ENCODE measurements around the gene TSC2.
"Not testable (repeated sequence)": the region's sequence is repeated elsewhere in the genome, so short reads cannot be mapped to it uniquely, and the experiment has no call there.

TSC2 gene

DNA sequence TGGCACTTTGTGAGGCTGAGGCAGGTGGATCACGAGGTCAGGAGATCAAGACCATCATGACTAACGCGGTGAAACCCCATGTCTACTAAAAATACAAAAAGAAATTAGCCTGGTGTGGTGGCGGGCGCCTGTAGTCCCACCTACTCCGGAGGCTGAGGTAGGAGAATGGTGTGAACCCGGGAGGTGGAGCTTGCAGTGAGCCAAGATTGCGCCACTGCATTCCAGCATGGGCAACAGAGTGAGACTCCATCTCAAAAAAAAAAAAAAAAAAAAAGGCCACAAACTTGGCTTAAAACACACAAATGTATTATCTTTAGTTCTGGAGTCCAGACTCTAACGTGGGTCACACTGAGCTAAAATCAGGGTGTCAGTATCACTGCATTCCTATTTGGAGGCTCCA is 36.1 kb upstream of the TSC2 start:
- DNase-seq, result not testable (repeated sequence)

DNA sequence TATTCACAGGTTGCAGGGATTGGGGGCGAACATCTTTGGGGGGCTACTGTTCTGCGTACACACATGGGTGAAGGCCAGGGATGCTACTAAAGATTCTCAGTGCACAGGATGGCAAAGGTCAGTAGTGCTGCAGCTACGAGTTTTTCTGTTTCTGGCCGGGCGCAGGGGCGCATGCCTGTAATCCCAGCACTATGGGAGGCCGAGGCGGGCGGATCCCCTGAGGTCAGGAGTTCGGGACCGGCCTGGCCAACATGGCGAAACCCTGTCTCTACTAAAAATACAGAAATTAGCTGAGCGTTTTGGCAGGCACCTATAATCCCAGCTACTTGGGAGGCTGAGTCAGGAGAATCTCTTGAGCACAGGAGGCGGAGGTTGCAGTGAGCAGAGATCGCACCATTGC is 34.3 kb upstream of the TSC2 start:
- no peak for DNase-seq

DNA sequence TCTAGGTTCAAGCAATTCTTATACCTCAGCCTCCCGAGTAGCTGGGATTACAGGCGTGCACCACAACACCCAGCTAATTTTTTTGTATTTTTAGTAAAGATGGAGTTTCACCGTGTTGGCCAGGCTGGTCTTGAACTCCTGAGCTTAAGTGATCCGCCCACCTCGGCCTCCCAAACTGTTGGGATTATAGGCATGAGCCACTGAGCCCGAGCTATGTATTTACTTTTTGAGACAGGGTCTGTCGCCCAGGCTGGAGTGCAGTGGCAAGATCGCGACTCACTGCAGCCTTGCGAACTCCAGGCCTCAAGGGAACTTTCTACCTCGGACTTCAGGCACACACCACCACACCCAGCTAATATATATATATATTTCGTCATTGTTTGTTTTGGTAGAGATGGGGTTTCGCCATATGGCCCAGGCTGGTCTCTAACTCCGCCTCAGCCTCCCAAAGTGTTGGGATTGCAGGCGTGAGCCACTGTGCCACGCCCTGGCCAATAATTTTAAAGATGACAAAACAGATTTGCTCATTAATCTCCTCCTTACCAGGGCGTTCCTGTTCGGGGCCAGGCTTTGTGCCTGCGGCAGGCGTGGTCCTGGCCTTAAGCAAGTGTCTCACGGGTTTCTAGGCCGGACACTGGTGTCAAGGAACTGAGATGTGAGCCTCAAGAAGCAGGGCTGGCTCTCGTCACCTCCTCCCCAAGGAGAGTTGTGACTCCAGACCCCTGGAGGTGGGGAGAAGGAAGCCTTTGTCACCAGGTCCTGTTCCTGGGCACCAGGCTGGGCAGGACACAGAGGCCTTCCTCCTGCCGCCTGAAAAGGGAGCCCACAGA is 32.5 kb upstream of the TSC2 start:
- DNase-seq, result no peak

DNA sequence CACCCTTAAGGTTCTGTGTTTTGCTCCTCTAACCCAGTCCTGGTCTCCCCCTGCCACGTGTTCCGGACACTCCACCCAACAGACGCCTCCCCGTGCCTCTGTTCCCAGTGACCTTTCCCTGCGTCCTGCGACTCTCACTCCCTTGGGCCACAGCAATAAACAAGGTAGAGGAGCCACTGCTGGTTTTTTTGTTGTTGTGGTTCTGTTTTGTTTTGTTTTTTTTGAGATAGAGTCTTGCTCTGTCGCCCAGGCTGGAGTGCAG is 31.9 kb upstream of the TSC2 start:
- no peak for DNase-seq

DNA sequence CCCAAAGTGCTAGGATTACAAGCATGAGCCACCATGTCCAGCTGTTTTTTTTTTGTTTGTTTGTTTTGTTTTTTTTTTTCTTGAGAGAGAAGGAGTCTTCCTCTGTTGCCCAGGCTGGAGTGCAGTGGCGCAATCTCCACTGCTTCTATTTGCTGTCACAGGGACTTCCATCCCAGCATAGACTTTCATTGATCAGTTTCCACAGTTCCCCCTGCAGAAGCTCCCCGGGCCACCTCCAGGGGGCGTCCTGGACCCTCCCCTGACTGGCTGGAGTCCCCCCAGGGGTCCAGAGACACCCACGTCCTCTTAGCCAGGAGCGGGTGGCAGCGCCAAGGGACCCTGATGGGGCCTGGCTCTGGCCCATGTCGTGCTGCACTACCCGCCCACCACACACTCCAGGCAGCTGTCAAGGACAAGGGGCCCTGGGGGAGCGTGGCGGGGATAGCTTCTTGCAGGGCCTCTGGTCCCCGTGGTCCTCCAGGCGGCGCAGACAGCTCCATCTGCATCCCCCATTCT is 31.3 kb upstream of the TSC2 start:
- DNase-seq, result no peak

DNA sequence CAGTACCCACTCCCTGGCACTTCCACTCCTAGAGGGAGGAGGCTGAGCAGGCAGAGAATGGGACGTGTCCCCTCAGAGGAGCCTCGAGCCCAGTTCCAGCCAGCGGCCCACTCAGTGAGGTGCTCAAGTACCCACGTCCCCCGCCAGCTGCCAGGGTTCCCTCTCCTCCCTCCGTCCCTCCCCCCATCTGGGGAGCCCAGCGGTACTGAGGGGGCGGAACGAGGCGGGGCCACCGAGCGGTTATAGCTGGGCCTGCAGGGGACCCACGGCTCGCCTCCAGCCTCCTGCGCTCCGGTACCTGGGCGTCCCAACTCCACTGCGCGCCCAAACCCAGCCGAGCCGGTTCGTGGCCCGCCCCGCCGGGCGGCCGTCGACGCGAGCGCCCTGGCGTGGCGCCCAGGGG is 28.3 kb upstream of the TSC2 start, which contains the start of gene NPW:
Gene NPW (plus strand): TSS at position 268 of the 403 bp plus-strand sequence.
- no peak for DNase-seq

DNA sequence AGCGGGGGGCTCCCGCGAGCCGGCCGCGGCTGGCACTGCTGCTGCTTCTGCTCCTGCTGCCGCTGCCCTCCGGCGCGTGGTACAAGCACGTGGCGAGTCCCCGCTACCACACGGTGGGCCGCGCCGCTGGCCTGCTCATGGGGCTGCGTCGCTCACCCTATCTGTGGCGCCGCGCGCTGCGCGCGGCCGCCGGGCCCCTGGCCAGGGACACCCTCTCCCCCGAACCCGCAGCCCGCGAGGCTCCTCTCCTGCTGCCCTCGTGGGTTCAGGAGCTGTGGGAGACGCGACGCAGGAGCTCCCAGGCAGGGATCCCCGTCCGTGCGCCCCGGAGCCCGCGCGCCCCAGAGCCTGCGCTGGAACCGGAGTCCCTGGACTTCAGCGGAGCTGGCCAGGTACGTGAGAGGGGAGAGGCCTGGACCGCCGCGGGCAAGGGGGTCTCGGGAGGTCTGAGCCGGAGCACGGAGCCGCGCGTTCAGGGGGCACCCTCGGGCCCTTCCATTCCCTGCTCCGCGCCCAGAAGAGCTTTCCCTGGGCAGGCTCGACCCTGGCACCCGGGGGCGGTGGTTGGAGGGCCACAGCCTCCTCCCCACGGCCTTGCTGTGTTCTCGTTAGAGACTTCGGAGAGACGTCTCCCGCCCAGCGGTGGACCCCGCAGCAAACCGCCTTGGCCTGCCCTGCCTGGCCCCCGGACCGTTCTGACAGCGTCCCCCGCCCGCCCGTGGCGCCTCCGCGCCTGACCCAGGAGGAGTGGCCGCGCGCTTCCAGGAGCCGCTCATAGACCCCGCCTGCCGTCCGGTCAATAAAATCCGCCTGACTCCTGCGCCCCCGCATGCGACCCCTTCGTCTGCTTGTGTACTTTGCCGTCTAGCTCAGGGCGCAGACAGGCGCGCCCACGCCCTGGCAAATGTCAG is 27.6 kb upstream of the TSC2 start:
- DNase-seq, result no peak

DNA sequence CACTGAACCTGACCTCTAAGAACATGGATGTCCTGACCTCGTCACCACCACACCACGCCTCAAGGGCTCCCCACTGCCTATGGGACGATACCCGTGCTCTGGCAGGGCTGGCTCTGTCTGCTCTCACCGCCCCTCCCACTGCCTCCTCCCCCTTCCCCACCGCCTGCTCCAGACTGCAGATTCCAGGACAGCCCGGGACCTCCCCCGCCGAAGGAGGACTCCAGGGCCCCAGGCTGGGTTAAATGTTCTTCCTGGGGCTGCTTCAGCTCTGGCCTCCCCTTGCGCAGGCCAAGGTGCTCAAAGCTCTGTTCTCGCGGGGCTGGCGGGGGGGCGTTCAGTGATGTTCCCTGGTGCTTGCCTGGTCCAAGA is 25.1 kb upstream of the TSC2 start:
- no peak for DNase-seq

DNA sequence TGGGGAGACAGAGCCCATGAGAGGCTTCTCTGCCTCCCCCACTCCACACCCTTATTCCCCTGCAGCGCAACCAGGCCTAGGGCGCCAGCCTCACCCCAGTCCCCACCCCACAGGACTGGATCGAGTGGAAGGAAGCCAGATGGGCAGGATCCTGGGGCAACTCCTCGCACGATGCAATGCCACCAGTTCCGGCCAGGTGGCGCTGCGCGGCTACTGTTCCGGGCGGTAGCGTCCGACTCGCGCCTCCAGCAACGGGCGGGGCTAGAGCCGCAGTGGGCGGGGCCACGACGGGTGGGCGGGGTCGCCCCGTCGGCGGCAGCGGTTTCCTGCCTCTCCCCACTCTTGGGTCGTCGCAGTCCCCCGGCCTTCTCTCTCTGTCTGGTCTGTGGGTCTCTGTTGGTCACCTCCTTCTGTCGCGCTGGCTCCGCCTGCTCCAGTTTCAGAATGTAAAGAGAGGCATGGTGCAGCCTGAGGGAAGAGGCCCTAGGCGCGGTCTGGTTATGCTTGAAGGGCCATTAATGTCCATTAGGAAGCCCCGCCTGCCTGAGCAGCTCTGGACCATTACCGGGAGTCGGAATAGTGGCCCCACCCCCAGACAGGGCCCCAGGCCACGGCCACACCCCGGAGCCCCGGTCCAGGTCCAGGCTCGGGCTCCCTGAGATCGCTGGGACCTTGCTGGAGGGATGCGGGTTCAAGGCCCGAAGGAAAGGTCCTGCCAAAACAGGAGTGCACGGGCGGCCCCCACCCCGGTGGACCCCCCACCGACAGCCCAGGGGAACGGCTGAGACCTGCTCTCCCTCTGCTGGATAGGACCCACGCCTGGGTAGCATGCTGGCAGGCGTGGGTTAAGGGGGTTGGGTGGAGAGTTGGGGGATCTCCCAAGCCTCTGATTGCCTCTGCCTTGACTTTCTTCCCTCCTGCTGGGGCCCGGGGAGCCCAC is 24.4 kb upstream of the TSC2 start:
- peak; percentile 96 for DNase-seq

DNA sequence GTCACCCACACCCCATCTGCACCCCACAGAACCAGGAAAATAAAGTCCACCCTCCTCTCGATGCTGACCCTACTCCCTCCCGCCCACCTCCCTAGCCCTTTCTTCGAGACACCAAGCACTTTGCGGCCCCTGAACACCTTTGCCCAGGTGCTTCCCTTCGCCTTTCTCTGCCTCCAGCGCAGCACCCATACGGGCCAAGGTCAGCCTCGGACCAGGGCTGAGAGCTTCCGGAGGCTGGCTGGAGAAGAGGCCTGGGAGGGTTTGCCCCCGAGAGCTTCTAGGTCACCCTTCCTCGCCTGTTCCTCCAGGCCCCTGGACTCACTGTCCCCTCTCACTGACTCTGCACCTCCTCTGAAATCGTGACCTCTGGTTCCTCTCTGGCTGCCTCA is 23.8 kb upstream of the TSC2 start:
- no peak for DNase-seq

DNA sequence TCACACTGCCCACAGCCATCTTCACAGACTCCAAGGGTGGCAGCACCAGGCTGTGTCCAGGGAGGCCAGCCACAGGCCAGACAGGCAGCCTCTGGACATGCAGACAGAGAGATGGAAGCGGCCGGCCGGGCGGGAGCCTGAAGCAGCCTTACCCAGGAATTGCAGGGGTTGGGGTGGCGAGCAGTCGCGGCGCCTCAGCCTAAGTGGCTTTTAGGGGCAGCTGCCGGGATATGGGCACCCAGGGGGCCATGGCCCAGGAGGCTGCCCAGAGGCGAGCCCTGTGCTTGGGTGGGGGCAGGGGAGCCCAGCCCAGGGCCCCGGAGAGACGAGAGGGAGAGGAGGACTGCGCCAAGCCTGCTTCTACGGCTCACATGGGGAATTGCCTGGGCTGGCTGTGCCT is 22.5 kb upstream of the TSC2 start:
- DNase-seq, result no peak

DNA sequence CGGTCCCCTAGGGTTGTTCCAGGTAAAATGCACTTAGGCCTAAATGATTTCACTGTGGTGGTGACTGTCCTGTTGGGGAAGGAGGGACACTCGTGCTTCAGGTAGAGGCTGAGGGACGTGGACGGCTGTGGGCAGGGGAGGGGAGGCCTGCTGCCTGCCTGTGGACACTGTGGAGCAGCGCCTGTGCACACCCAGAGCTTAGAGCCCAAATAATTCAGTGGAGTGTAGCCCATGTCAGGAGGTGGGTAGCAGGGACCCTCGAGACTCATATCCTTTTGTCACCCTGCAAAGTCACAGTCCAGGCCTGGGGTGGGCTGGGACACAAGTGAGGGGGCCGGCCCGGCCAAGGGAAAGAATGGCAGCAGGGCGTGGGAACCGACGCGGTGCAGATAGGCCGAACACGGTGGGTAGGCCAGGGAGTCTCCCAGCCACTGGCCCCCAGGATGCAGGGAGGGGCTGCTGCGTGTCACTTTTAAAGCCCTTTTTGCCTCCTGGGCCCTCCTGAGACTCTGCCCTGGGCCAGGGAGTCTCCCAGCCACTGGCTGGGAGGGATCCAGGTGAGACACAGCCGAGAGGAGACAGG is 21.8 kb upstream of the TSC2 start:
- no peak for DNase-seq

DNA sequence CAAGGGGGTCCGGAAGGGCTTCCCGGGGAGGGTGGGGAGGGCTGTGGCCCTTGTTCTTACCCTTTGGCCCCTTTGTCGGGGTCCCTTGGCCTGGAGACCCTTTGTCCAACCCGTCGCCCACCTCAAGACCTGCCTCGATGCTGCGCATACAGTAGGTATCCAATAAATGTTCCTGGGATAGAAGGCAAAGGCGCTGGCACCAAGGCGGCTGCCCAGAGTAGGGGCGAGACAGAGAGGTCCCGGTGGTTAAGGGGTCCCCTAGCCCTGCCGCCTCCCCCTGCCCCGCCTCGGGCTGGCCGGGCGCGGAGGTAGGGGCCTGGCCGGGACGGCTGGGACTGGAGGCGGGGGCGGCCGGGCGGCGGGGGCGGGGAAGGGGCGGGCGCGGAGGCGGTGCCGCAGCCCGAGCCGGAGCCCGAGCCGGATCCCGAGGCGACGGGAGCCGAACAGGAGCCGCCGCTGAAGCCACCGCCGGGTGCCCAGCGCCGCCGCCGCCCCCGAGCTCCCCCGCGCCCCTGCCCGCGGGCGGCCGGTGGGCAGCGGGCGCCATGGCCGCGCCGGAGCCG is 21.2 kb upstream of the TSC2 start, which contains the start of gene NHERF2:
Gene NHERF2 (plus strand): TSS at position 442 of the 563 bp plus-strand sequence. CDS start 104 bp downstream, at position 546.
- peak; percentile 27 for DNase-seq

DNA sequence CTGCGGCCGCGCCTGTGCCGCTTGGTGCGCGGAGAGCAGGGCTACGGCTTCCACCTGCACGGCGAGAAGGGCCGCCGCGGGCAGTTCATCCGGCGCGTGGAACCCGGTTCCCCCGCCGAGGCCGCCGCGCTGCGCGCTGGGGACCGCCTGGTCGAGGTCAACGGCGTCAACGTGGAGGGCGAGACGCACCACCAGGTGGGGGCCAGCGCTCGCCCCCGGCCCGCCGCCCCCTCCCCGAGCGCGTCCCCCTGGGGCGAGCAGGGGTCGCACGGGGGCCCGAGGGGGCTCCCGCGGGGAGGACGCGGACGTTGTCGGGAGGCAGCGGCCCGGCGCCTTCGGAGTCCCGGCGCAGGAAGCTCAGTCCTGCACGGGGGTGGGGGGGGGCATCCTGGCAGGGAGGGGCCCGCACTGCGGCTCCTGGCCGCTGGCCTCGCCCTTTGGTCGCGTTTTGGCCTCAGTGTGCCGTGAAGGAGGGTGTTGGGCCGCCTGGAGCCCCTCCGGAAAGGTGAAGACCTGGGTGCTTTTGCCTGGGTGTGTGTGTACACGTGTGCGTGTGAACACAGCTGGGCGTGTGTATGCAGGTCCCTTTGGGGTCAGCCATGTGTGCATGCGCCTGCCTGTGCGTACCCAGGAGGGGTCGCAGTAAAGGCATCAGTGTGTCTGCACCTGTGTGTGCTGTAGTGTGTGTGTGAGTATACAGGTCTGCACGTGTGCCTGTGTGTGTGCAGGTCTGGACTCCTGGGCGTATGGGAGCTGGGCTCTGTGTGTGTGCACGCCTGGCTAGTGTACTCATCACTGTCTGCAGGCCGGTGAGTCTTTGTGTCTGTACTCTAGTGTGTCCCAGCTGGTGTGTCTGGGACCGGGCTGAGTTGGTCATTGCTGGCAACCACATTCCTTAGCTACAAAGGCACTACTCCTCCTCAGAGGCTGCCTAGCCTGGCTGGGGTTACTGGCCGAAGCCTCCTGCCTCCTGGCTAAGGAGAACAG is 20.5 kb upstream of the TSC2 start:
- DNase-seq, result peak; percentile 26

DNA sequence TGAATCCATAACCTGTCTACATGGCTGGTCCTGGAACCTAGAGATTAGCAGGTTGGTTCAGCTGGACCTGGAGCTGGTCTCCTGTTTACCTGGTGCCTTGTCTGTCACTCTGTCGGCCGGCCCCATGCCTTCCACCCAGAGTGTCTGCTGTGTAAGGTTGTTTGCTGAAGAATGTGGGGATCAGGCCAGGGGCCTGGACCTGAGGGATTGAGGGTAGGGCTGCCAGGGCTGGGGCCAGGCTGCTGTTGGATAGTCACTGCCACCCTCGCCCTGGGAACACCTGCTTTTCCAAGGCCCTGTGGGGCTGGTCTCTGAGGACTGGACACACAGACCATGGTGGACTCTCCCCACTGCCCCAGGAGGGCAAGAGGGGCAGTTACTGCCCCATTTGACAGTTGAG is 19.6 kb upstream of the TSC2 start:
- no peak for DNase-seq

DNA sequence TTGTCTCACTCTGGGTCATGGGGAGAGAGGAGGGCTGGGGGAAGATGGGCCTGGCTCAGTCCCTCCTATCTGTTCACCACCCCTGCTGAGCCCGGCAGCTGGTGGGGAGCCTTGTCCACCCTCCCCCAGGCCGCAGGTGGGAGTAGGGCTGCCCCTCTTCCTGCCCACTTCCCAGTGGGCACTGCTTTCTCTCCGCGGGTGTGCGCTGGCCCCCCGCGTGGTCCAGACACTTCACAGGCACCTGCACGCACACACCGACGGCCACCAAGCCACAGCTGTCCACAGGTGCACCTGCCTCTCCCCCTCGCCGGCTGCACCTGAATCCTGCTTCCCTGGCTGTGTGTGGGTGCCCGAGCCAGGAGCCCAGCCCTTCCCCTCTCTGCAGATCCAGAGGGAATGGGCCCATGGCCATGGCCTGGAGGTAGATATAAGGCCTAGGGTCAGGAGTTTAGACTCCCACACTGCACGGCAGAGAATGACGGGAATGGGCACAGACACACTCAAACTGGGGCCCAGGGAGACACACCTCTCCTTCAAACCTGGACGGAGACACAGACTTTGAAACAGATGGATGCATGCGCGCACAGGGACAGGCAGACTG is 19.1 kb upstream of the TSC2 start:
- DNase-seq, result no peak

DNA sequence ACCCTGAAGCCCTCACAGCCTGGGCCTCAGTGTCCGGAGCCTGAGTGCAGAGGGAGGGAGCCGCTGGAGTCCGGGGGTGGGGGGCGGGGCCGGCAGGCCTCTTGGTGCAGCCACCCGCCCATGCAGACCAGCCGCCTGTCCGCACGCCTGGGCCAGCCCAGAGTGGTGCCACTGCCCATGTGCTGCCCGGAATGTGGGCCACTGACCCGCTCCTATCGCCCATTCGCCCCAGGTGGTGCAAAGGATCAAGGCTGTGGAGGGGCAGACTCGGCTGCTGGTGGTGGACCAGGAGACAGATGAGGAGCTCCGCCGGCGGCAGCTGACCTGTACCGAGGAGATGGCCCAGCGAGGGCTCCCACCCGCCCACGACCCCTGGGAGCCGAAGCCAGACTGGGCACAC is 18.4 kb upstream of the TSC2 start:
- DNase-seq, result no peak

DNA sequence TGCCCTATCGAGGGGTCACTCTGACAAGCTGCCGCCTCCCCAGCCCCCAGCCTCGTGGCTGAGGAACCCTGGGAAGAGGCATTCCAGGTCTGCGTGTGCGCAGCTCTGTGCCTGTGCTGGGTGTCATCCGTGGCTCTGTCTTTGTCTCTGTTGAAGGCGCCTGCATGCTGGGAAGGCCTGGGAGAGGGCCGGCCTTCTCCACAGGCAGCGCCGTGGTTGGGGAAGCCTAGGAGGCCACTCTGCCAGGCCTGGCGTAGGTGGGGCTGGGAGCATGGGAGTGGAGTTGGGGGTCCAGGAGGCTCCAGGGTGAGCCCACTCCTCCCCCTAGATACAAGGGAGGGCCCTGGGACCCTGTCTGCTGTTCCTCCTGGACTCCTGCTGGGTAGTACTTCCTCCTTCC is 17.7 kb upstream of the TSC2 start:
- no peak for DNase-seq

DNA sequence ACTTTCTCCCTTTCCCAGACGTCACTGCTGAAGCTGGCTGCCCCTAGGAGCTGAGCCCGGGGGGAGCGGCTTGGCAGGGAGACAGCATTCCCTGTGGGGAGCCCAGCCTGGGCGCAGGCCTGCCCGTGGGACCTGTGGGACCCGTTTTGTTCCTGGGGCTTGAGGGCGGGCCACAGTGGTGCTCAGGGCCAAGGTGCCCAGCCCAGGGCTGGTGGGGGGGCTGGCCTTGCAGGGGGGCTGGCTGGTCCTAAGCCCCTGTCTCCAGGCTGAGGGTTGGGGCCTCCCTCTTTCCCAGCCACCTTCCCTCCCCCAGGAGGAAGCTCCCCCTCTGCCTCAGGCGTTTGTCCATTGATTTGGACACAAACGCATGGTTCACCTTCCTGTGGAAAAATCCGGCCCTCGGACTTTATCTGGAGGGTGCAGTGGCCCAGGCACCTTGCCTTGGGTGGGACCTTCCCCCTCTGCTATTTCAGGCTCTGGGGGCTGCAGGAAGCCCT is 16.7 kb upstream of the TSC2 start:
- DNase-seq, result no peak

Data from CD4-positive, alpha-beta T cell treated with Interleukin-10 for 1 hour (primary cell).